ENCODE measurements around the gene ATOH8.
A peak's percentile ranks its signal among the peaks of the same experiment; 100 is the strongest.

ATOH8 gene

DNA sequence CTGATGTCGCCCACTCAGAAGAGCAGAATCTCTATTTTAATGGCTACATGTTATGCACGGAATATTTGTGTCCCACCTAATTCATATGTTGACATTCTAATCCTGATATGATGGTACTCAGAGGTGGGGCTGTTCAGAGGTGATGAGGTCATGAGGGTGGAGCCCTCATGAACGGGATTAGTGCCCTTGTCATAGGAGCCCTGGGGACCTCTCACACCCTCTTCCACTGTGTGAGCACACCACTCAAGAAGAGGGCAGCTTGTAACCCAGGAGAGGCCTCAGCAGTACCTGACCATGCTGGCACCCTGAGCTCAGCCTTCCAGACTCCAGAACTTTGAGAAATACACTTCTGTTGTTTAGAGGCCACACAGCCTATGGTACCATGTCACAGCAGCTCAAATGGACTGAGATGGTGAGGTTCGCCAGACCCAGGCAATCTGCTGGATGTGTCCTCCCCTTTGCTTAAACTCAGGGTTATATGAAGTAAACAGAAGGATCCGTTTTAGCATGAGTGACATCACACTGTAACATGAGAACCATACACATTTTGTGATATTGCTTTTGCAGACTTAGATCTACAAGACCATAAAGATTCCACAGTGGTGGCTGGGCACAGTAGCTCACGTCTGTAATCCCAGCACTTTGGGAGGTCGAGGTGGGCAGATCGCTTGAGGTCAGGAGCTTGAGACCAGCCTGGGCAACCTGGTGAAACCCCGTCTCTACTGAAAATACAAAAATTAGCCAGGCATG lies 48.7 kb downstream of the ATOH8 start:
- no peak for DNase-seq (ENCODE audit: low spot score)

GRCh38 chr2:85803704-85804425 lies 50.1 kb downstream of the ATOH8 start:
- no peak for DNase-seq (ENCODE audit: low spot score)

DNA sequence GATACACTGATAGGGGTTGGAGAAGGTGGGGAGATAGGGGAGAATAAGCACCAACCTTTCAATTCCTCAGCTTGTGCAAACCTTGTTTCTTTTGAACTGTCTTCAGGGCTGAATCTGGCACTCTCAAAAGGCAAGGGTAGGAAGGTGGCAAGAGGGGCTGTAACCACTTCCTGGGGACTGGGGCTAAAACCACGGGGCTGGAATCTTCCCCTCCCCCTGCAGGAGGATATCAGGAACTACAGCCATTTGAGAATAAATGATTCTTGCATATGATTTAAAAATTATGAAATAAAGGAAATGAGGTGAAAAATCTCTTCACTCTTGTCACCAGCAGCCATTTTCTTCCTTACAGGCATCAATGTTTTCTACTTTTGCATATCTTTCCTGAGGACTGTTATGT lies 50.8 kb downstream of the ATOH8 start:
- DNase-seq (ENCODE audit: low spot score) = peak; percentile 11

DNA sequence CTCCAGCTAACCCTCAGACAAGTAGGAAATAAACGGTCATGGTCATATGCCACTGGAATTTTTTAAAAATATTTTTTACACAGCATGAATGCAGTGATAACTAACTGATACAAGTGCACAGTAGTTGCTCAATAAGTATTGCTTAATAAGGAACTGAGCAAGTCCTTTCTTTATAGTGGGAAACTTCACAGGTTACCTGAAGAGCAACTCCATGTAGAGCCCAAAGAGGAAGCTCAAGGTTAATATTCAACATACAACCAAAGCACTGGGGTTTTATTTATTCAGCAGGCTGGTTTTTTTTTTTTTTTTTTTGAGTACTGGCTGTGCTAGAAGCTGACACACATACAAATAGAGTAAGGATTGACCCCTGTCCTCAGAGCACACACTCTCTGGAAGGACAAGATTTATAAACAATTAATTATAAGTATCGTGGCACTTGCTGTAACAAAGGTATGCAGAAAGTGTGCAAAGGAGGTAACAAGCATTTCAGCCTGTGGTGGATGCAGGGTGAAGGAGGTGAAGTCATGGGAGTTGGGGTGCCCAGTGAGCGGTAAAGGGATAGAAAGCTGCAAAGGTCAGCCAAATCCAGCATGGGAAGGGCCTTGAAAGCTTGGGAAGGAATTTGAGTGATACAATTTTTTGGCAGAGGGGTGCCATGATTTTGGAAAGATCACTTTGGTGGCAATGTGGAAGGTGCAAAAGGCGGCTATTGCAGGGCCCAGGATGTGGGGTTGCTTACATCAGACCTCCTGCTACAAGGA lies 52.7 kb downstream of the ATOH8 start:
- DNase-seq (ENCODE audit: low spot score) = no peak

- DNase-seq (ENCODE audit: low spot score) = no peak
Measured at GRCh38 chr2:85807756-85808155, 54.0 kb downstream of the ATOH8 start.

GRCh38 chr2:85810371-85811179 lies 56.8 kb downstream of the ATOH8 start:
- no peak for DNase-seq (ENCODE audit: low spot score)

- no peak for DNase-seq (ENCODE audit: low spot score)
Measured at GRCh38 chr2:85811180-85812093, 57.6 kb downstream of the ATOH8 start.

DNA sequence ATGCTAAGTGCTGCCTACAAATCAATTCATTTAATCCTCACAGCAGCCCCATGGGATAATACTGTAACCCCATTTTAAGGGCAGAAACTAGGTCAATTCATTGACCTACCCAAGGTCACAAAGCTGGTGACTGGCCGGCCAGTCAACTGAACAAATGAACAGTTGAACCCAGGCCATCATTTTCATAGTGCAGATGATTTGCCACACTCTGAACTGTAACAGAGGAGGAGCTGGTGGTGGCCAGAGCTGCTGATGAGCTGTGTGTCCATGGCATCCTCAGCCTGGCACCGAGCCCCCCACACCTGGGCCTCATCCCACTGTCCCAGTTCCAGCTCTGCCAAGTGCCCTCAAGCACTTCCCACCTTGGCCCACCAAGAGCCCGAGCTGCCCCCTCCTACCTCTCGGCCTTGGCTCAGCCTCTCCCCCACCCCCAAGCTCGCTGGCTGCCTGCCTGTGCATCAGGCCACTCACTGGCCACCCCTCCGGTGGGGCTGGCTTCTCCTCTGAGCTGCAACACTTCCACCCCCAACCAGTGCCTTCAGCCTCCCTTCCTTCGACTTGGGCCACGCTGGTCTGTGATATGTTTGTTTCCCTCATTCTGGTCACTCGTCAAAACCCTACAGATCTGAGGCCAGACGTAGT lies 58.4 kb downstream of the ATOH8 start:
- DNase-seq (ENCODE audit: low spot score) = no peak

DNA sequence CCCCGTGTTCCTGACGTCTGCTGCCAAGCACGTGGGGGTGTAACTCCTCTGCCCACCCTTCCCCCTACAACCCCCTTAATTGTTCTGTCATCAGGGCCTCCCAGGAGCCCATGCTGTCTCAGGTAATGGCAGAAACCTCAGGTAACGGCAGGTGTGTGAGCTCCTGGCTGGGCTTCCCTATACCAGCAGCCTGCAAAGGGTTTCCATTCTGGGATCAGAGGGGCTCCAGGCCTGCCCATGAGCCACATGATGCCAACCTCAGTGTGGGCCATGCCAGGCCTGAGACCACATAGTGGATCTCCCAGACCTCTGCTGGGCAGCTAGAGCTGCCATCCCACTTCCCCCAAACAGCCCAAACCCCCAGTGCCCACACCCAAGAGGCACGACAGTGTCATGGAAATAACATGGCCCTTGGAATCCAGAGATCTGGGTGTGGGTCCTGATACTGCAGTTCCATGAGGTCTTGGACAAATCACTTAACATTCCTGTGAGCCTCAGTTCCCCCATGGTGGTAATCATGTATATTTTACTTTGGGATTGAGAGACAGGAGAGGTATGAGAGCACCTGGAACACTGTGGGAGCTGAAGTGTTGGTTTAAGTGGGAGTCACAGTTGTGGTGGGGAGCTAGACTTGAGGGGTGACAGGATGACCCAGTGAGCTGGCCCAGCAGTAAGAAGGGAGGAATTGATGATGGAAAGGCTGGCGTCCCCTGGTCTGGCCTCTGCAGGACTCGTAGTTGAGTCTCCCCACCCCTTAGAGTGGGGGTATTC lies 59.6 kb downstream of the ATOH8 start:
- no peak for DNase-seq (ENCODE audit: low spot score)

DNA sequence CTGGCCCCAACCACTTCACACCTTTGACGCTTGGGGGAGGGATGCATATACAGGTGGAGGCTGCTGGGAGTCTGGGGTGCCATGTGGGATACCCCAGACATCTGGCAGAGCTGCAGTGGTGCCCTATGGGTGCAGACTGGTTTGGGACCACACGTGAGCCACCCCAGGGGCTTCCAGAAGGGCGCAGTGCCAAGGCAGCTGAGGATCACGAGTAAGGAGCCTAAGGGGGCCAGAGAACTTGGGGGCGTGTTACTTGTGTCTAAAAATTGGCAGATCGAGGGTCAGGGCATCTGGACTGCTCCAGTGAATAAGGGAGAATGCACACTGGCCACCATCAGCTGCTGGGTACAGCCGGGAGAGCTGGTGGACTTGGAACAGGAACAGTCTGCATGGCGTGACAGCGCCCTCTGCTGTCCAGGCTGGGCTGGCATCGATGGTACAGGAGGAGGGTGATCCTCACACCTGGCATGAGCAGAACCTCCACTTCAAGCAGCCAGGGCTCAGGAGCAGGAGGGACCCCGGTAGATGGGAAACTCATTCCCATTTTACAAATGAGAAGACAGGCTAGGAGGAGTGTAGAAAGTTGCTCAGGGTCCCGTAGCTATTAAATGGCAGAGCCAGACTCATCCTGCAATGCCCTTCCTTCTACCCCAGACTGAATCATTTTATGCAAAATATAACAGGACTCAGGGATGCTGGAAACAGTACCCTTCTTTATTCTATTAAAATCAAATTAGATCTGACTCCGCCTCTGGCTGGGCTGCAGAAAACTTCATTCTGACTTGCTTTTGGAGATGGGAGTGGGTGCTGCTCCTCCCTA lies 60.4 kb downstream of the ATOH8 start:
- peak; percentile 70 for DNase-seq (ENCODE audit: low spot score)

DNA sequence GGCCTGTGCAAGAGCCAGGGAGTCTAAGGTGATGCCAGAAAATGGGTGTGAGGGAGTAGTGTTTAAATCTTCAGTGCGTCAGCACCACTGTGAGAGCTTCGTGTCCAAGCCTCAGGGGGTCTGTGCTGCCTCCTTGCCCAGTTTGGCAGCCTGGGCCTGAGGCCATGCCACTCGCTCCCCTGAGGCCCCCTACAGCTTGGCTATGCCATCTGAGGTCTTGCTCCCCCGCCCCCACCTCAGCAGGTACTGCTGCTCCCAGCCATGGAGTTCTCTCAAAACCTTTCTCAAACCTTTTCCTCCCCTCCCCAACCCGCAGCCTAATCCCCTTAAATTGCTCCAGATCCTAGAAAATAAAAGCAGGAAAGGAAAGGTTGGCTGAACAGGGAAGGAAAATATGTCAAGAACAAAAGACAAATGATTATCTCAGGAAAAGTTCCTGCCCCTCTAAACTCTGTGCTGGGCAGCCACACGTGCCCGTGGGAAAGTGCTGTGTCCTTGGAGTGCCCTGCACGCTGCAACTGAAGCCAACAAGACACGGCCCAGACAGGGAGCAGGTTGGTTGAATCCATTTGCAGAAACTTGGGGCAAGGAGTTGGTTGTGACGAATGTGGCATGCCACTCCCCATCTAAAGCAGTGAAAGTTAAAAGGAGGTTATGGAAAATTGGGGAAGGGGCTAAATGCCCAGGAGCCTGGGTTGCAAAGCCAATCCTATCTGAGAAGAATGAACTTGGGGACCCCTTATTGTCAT lies 61.2 kb downstream of the ATOH8 start:
- DNase-seq (ENCODE audit: low spot score) = no peak

- no peak for DNase-seq (ENCODE audit: low spot score)
Measured at GRCh38 chr2:85819811-85820510, 66.2 kb downstream of the ATOH8 start.

- DNase-seq (ENCODE audit: low spot score) = no peak
Measured at GRCh38 chr2:85822766-85823165, 69.0 kb downstream of the ATOH8 start.

DNA sequence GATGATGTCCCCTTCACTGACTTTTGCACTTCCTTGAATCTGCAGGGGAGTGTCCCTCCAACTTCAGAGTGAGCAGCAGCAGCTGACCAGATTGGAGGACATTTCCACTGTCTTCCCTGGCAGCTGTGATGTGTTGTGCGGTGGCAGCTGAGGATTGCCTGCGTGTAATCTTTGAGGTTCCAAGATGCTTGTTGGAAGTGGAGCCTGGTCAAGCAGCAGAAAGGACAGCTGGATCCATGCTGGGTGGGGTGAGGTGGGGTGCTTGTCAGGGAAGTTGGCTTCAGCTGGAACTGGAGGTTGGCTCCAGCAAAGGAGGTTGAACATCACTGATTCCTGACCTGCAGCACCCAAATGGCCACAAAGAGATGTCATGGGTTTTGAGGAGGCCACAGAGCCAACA lies 70.2 kb downstream of the ATOH8 start:
- DNase-seq (ENCODE audit: low spot score) = no peak

- peak; percentile 64 for DNase-seq (ENCODE audit: low spot score)
Measured at GRCh38 chr2:85826990-85827878, 73.4 kb downstream of the ATOH8 start.

- no peak for DNase-seq (ENCODE audit: low spot score)
Measured at GRCh38 chr2:85827879-85828569, 74.2 kb downstream of the ATOH8 start.
